Gastrocnemius medialis (tissue), 4 donors: Measurements from ENCODE around the gene IQGAP2. TPM values are rescaled to one million over a fixed set of nuclear protein-coding genes. Genes with fewer than 3 reads are reported as not detected.

Experiments used
- ATAC-seq, 2 donors: fragments of 150-250 bp; one replicate each; pipeline ENCODE4 v1.9.1; 2016
- DNase-seq, 2 donors: peaks; one replicate each; pipeline ENCODE4 v3.0.0-alpha.2; 2019
- H3K27ac ChIP-seq, 4 donors: fragments of 200-600 bp; sonication (generic); 1 replicate in 1 of 4; 2 replicates in 3 of 4; pipeline ENCODE4 v1.5.1; 2016 to 2018; ENCODE audit warnings: mild to moderate bottlenecking in 2 of 4, moderate library complexity in 1 of 4
- H3K27me3 ChIP-seq, 3 donors: fragments of 200-600 bp; sonication (generic) in 2 of 3; 1 replicate in 1 of 3; 2 replicates in 2 of 3; pipeline versions ENCODE4 v1.5.1 to v1.6.0; 2016 to 2019; ENCODE audit warnings: mild to moderate bottlenecking in 1 of 3, moderate library complexity in 1 of 3
- H3K36me3 ChIP-seq, 2 donors: fragments of 200-600 bp; sonication (generic) in 1 of 2; one replicate each; pipeline ENCODE4 v1.5.1; 2017 to 2018
- H3K4me1 ChIP-seq, 2 donors: fragments of 200-600 bp; sonication (generic) in 1 of 2; one replicate each; pipeline ENCODE4 v1.5.1; 2016 to 2017; ENCODE audit warnings: mild to moderate bottlenecking in 2 of 2
- H3K4me3 ChIP-seq, 4 donors: fragments of 200-600 bp; sonication (generic) in 3 of 4; 1 replicate in 1 of 4; 2 replicates in 3 of 4; pipeline ENCODE4 v1.5.1; 2016 to 2019; ENCODE audit warnings: mild to moderate bottlenecking in 2 of 4
- H3K9me3 ChIP-seq, 3 donors: fragments of 200-600 bp; sonication (generic) in 2 of 3; 1 replicate in 1 of 3; 2 replicates in 2 of 3; pipeline ENCODE4 v1.5.1; 2016 to 2019
- CTCF ChIP-seq, 5 experiments: fragments of 450-650 bp in 3 of 5; fragments of 200-600 bp in 2 of 5; sonication (generic) in 2 of 5; IDR thresholded peaks in 4 of 5; conservative IDR thresholded peaks in 1 of 5; 1 replicate in 4 of 5; 2 replicates in 1 of 5; pipeline ENCODE4 v1.5.1; 2016 to 2019; ENCODE audit warnings: antibody characterized with exemption in 5 of 5, mild to moderate bottlenecking in 3 of 5, moderate library complexity in 3 of 5
- POLR2A ChIP-seq, 2 donors: fragments of 450-650 bp; IDR thresholded peaks; one replicate each; pipeline ENCODE4 v1.6.1; 2017; ENCODE audit warnings: antibody characterized with exemption in 2 of 2, mild to moderate bottlenecking in 2 of 2, moderate library complexity in 2 of 2
- in situ Hi-C, 4 donors: fragments of 200-750 bp; cut with MboI; loops; one replicate each; pipeline versions ENCODE4 v1.15.0 to v1.8.0; 2017; ENCODE audit warnings: low sequenced_read_pairs in 4 of 4
- intact Hi-C: fragments of 100-400 bp; cut with DNase I; formaldehyde crosslinking; loops from one replicate; pipeline ENCODE4 v1.15.1; 2023; ENCODE audit warnings: low total_unique reads
- total RNA-seq, 4 donors: library from RNA; depleted of rRNA; stranded (reverse); fragments of >200 nt; gene quantifications; one replicate each; pipeline versions ENCODE4 v1.1.0 to v1.2.3, GENCODE V29; 2016

Gene IQGAP2
- total RNA-seq, 4 donors from 2014 or later, result 1.5 to 6.8 (median 2.5) TPM

- ATAC-seq (no peak), DNase-seq (no peak)
- H3K4me3 ChIP-seq, result no peak overlapping the region
- H3K36me3 ChIP-seq, result no peaks in the 10 kb centered on the region
- H3K27ac ChIP-seq, result no peak overlapping the region
- no peaks in the 10 kb centered on the region for H3K4me1 ChIP-seq
- H3K9me3 ChIP-seq, result no peaks in the 10 kb centered on the region
- in situ Hi-C loops, result no loop called here
- no peaks in the 10 kb centered on the region for H3K27me3 ChIP-seq
- no peak for TF ChIP-seq CTCF (IDR thresholded peaks at IDR 0.05 in 4 of 5, conservative IDR thresholded peaks at IDR 0.05 in 1 of 5)
- TF ChIP-seq POLR2A (IDR thresholded peaks at IDR 0.05), result no peak
- intact Hi-C loops, result no loop called here
These were observed 74.0 kb downstream of the IQGAP2 start for GRCh38 chr5:76477061-76477460.

- in situ Hi-C loops, result no loop called here
- no peak overlapping the region for H3K4me3 ChIP-seq
- H3K27me3 ChIP-seq, result no peaks in the 10 kb centered on the region
- no peak overlapping the region for H3K27ac ChIP-seq
- no peaks in the 10 kb centered on the region for H3K36me3 ChIP-seq
- intact Hi-C loops, result no loop called here
- no peaks in the 10 kb centered on the region for H3K9me3 ChIP-seq
- H3K4me1 ChIP-seq, result no peaks in the 10 kb centered on the region
- TF ChIP-seq POLR2A (IDR thresholded peaks at IDR 0.05) (no peak), CTCF (IDR thresholded peaks at IDR 0.05 in 4 of 5, conservative IDR thresholded peaks at IDR 0.05 in 1 of 5) (no peak)
- no peak for DNase-seq
- no peak for ATAC-seq
These were observed 74.5 kb downstream of the IQGAP2 start for GRCh38 chr5:76477571-76477970.

GRCh38 chr5:76479281-76479680 lies 76.2 kb downstream of the IQGAP2 start:
- TF ChIP-seq CTCF (IDR thresholded peaks at IDR 0.05 in 4 of 5, conservative IDR thresholded peaks at IDR 0.05 in 1 of 5) (no peak), POLR2A (IDR thresholded peaks at IDR 0.05) (no peak)
- intact Hi-C loops (no loop called here), in situ Hi-C loops (no loop called here)
- Histone ChIP-seq H3K36me3 (no peaks in the 10 kb centered on the region), H3K27me3 (no peaks in the 10 kb centered on the region), H3K4me1 (no peaks in the 10 kb centered on the region), H3K9me3 (no peaks in the 10 kb centered on the region), H3K27ac (no peak overlapping the region), H3K4me3 (no peak overlapping the region)
- ATAC-seq, result no peak
- no peak for DNase-seq

- DNase-seq (no peak), ATAC-seq (no peak)
- Histone ChIP-seq H3K36me3 (no peaks in the 10 kb centered on the region), H3K4me3 (no peak overlapping the region), H3K4me1 (no peaks in the 10 kb centered on the region), H3K27ac (no peak overlapping the region), H3K9me3 (no peaks in the 10 kb centered on the region), H3K27me3 (no peaks in the 10 kb centered on the region)
- in situ Hi-C loops (no loop called here), intact Hi-C loops (no loop called here)
- TF ChIP-seq POLR2A (IDR thresholded peaks at IDR 0.05), result no peak
- TF ChIP-seq CTCF (IDR thresholded peaks at IDR 0.05 in 4 of 5, conservative IDR thresholded peaks at IDR 0.05 in 1 of 5), result no peak
These were observed 77.0 kb downstream of the IQGAP2 start for GRCh38 chr5:76479973-76480667.

GRCh38 chr5:76482984-76483383 lies 79.9 kb downstream of the IQGAP2 start:
- Histone ChIP-seq H3K36me3 (no peaks in the 10 kb centered on the region), H3K4me1 (no peaks in the 10 kb centered on the region), H3K4me3 (no peak overlapping the region), H3K27me3 (no peaks in the 10 kb centered on the region), H3K27ac (no peak overlapping the region), H3K9me3 (no peaks in the 10 kb centered on the region)
- intact Hi-C loops (no loop called here), in situ Hi-C loops (no loop called here)
- TF ChIP-seq CTCF (IDR thresholded peaks at IDR 0.05 in 4 of 5, conservative IDR thresholded peaks at IDR 0.05 in 1 of 5), result no peak
- no peak for TF ChIP-seq POLR2A (IDR thresholded peaks at IDR 0.05)
- no peak for ATAC-seq
- no peak for DNase-seq
